OCI-LY1 (cell line): ENCODE data around the gene RAI1.

Experiments
- H2AFZ ChIP-seq: fragments of 200-600 bp; sonication (generic), shearing (Covaris generic); 2 replicates; pipeline ENCODE4 v1.6.0; 2014; ENCODE audit warnings: antibody characterized with exemption, mild to moderate bottlenecking, low read length
- H3F3A ChIP-seq: fragments of 200-600 bp; sonication (generic), shearing (Covaris generic); 2 replicates; pipeline ENCODE4 v1.6.0; 2014; ENCODE audit warnings: mild to moderate bottlenecking, antibody characterized with exemption, low read length, moderate library complexity; ENCODE audit not compliant: insufficient read depth
- H3K27ac ChIP-seq: fragments of 200-600 bp; sonication (generic); 2 replicates; pipeline ENCODE4 v1.5.1; 2014; ENCODE audit warnings: low read length, mixed run types, mild to moderate bottlenecking, low read depth; ENCODE audit not compliant: poor library complexity, severe bottlenecking
- H3K27me3 ChIP-seq: fragments of 200-600 bp; sonication (generic); 2 replicates; pipeline ENCODE4 v1.6.0; 2014; ENCODE audit warnings: antibody characterized with exemption, mild to moderate bottlenecking, low read length, moderate library complexity; ENCODE audit not compliant: insufficient read depth
- H3K36me3 ChIP-seq: fragments of 200-600 bp; sonication (generic); 2 replicates; pipeline ENCODE4 v1.6.1; 2014; ENCODE audit warnings: mild to moderate bottlenecking, antibody characterized with exemption, low read length, moderate library complexity, mixed read lengths; ENCODE audit not compliant: insufficient read depth
- H3K4me1 ChIP-seq: fragments of 200-600 bp; sonication (generic); 2 replicates; pipeline ENCODE4 v1.5.1; 2014; ENCODE audit warnings: mild to moderate bottlenecking, low read length, moderate library complexity; ENCODE audit not compliant: insufficient read depth, severe bottlenecking
- H3K4me2 ChIP-seq: fragments of 200-600 bp; sonication (generic), shearing (Covaris generic); 2 replicates; pipeline ENCODE4 v1.6.1; 2014; ENCODE audit warnings: low read length
- H3K4me3 ChIP-seq: fragments of 200-600 bp; sonication (generic); 2 replicates; pipeline ENCODE4 v1.5.1; 2014; ENCODE audit warnings: low read length, low read depth, mild to moderate bottlenecking, mixed read lengths; ENCODE audit not compliant: poor library complexity, severe bottlenecking
- H3K79me2 ChIP-seq: fragments of 200-600 bp; shearing (Covaris generic); 2 replicates; pipeline ENCODE4 v1.6.1; 2016; ENCODE audit warnings: mixed run types, low read length, mixed read lengths; ENCODE audit not compliant: insufficient read depth
- H3K9ac ChIP-seq: fragments of 200-600 bp; sonication (generic), shearing (Covaris generic); 2 replicates; pipeline ENCODE4 v1.6.1; 2014; ENCODE audit warnings: mild to moderate bottlenecking, low read length, mixed read lengths
- H3K9me2 ChIP-seq: fragments of 200-600 bp; sonication (generic), shearing (Covaris generic); 2 replicates; pipeline ENCODE4 v1.6.1; 2014; ENCODE audit warnings: low read depth, mild to moderate bottlenecking, low read length, mixed read lengths
- H3K9me3 ChIP-seq: fragments of 200-600 bp; shearing (Covaris generic); 2 replicates; pipeline ENCODE4 v1.6.1; 2014; ENCODE audit warnings: low read length, mixed read lengths
- H4K20me1 ChIP-seq: fragments of 200-600 bp; sonication (generic), shearing (Covaris generic); 2 replicates; pipeline ENCODE4 v1.6.0; 2016; ENCODE audit warnings: mild to moderate bottlenecking, low read length; ENCODE audit not compliant: insufficient read depth
- CTCF ChIP-seq: fragments of 200-600 bp; sonication (generic), shearing (Covaris generic); IDR thresholded peaks from 2 replicates; pipeline ENCODE4 v1.5.1; 2017; ENCODE audit warnings: mild to moderate bottlenecking, antibody characterized with exemption, low read length, moderate library complexity, mixed read lengths
- EZH2 ChIP-seq: fragments of 200-600 bp; sonication (generic), shearing (Covaris generic); IDR thresholded peaks from 2 replicates; pipeline ENCODE4 v1.8.0; 2017; ENCODE audit warnings: borderline replicate concordance, mixed run types, mild to moderate bottlenecking, antibody characterized with exemption, low read length, moderate library complexity, mixed read lengths

RAI1 gene

GRCh38 chr17:17845046-17845775 lies 164.0 kb downstream of the RAI1 start:
- no peaks in the 10 kb centered on the region for H3K9me3 ChIP-seq
- H4K20me1 ChIP-seq, result no peaks in the 10 kb centered on the region
- no peak overlapping the region for H3K27ac ChIP-seq
- no peaks in the 10 kb centered on the region for H3K79me2 ChIP-seq
- H3K27me3 ChIP-seq, result no peaks in the 10 kb centered on the region
- H2AFZ ChIP-seq, result no peak overlapping the region
- H3K4me3 ChIP-seq, result no peak overlapping the region
- no peak overlapping the region for H3K9ac ChIP-seq
- no peaks in the 10 kb centered on the region for H3K9me2 ChIP-seq
- H3F3A ChIP-seq, result no peaks in the 10 kb centered on the region
- peaks cover 24% of the 10 kb centered on the region for H3K4me1 ChIP-seq
- no peaks in the 10 kb centered on the region for H3K36me3 ChIP-seq
- TF ChIP-seq CTCF (no peak), EZH2 (no peak)
- H3K4me2 ChIP-seq, result no peak overlapping the region

- no peaks in the 10 kb centered on the region for H3K27me3 ChIP-seq
- no peak overlapping the region for H3K9ac ChIP-seq
- TF ChIP-seq EZH2, result no peak
- no peak for TF ChIP-seq CTCF
- H3F3A ChIP-seq, result no peaks in the 10 kb centered on the region
- no peaks in the 10 kb centered on the region for H4K20me1 ChIP-seq
- no peaks in the 10 kb centered on the region for H3K9me2 ChIP-seq
- H3K4me1 ChIP-seq, result peaks cover 20% of the 10 kb centered on the region
- H3K27ac ChIP-seq, result no peak overlapping the region
- no peak overlapping the region for H3K4me2 ChIP-seq
- no peak overlapping the region for H2AFZ ChIP-seq
- no peaks in the 10 kb centered on the region for H3K36me3 ChIP-seq
- no peaks in the 10 kb centered on the region for H3K9me3 ChIP-seq
- H3K79me2 ChIP-seq, result no peaks in the 10 kb centered on the region
- H3K4me3 ChIP-seq, result no peak overlapping the region
These were observed 164.7 kb downstream of the RAI1 start for GRCh38 chr17:17846003-17846402.

GRCh38 chr17:17846645-17847044 lies 165.4 kb downstream of the RAI1 start:
- H3K27ac ChIP-seq, result no peak overlapping the region
- H3K4me1 ChIP-seq, result peaks cover 19% of the 10 kb centered on the region

More at GRCh38 chr17:17846645-17847044, 165.4 kb downstream of the RAI1 start:
- H3K9ac ChIP-seq, result no peak overlapping the region
- H2AFZ ChIP-seq, result no peak overlapping the region
- no peaks in the 10 kb centered on the region for H3K36me3 ChIP-seq
- H3K9me3 ChIP-seq, result no peaks in the 10 kb centered on the region
- H3K9me2 ChIP-seq, result no peaks in the 10 kb centered on the region
- no peaks in the 10 kb centered on the region for H3F3A ChIP-seq
- TF ChIP-seq CTCF (no peak), EZH2 (no peak)
- no peaks in the 10 kb centered on the region for H3K79me2 ChIP-seq
- no peaks in the 10 kb centered on the region for H3K27me3 ChIP-seq
- no peaks in the 10 kb centered on the region for H4K20me1 ChIP-seq
- H3K4me2 ChIP-seq, result no peak overlapping the region
- H3K4me3 ChIP-seq, result no peak overlapping the region
